Stimulated activated memory B cell treated with anti-CD40 and anti-IgM and Interleukin-4, amounts not matched to agents 10 μg/mL and 1 μg/mL and 100 μg/mL, for 72 hours (primary cell): ENCODE results near the gene DNAH6.
"Not testable (repeated sequence)": the region's sequence is repeated elsewhere in the genome, so short reads cannot be mapped to it uniquely, and the experiment has no call there.

Experiments
- ATAC-seq: fragments of 150-1000 bp; cut with Tn5 transposase; 2 replicates; pipeline ENCODE4 v1.10.0; 2021
- H3K27ac Mint-ChIP-seq: one replicate; pipeline ENCODE4 v1.8.0; 2022; ENCODE audit warnings: mild to moderate bottlenecking, mixed read lengths
- H3K27me3 Mint-ChIP-seq: one replicate; pipeline ENCODE4 v1.8.0; 2022; ENCODE audit warnings: mixed read lengths
- H3K36me3 Mint-ChIP-seq: one replicate; pipeline ENCODE4 v1.8.0; 2022; ENCODE audit warnings: mixed read lengths
- H3K4me1 Mint-ChIP-seq: one replicate; pipeline ENCODE4 v1.8.0; 2022; ENCODE audit warnings: mixed read lengths
- H3K4me3 Mint-ChIP-seq: one replicate; pipeline ENCODE4 v1.8.0; 2022; ENCODE audit warnings: mild to moderate bottlenecking, moderate library complexity, mixed read lengths
- H3K9me3 Mint-ChIP-seq: one replicate; pipeline ENCODE4 v1.8.0; 2022; ENCODE audit warnings: mixed read lengths

DNAH6 gene

GRCh38 chr2:84770280-84770679 lies 254.0 kb downstream of the DNAH6 start:
- no peak overlapping the region for H3K4me3 Mint-ChIP-seq
- H3K4me1 Mint-ChIP-seq, result no peaks in the 10 kb centered on the region
- ATAC-seq, result no peak
- no peaks in the 10 kb centered on the region for H3K27me3 Mint-ChIP-seq
- H3K9me3 Mint-ChIP-seq, result peaks cover 30% of the 10 kb centered on the region
- H3K36me3 Mint-ChIP-seq, result no peaks in the 10 kb centered on the region
- no peak overlapping the region for H3K27ac Mint-ChIP-seq

- H3K36me3 Mint-ChIP-seq, result no peaks in the 10 kb centered on the region
- H3K27me3 Mint-ChIP-seq, result no peaks in the 10 kb centered on the region
- no peak for ATAC-seq
- H3K9me3 Mint-ChIP-seq, result peaks cover 36% of the 10 kb centered on the region
- no peak overlapping the region for H3K4me3 Mint-ChIP-seq
- H3K27ac Mint-ChIP-seq, result no peak overlapping the region
- no peaks in the 10 kb centered on the region for H3K4me1 Mint-ChIP-seq
Observed at GRCh38 chr2:84771251-84771650, 255.0 kb downstream of the DNAH6 start.

GRCh38 chr2:84773562-84773961 lies 257.3 kb downstream of the DNAH6 start:
- ATAC-seq, H3K4me3 Mint-ChIP-seq, H3K36me3 Mint-ChIP-seq, H3K27me3 Mint-ChIP-seq, H3K4me1 Mint-ChIP-seq, H3K27ac Mint-ChIP-seq: not testable (repeated sequence)
- H3K9me3 Mint-ChIP-seq, result peaks cover 42% of the 10 kb centered on the region

GRCh38 chr2:84776011-84776410 lies 259.7 kb downstream of the DNAH6 start:
- Mint-ChIP-seq H3K36me3 (no peaks in the 10 kb centered on the region), H3K4me1 (peaks cover 15% of the 10 kb centered on the region), H3K27me3 (no peaks in the 10 kb centered on the region), H3K4me3 (no peak overlapping the region), H3K9me3 (peaks cover 41% of the 10 kb centered on the region), H3K27ac (no peak overlapping the region)
- ATAC-seq, result no peak

- H3K27ac Mint-ChIP-seq, result no peak overlapping the region
- peaks cover 28% of the 10 kb centered on the region for H3K4me1 Mint-ChIP-seq
- H3K9me3 Mint-ChIP-seq, result peaks cover 20% of the 10 kb centered on the region
- no peaks in the 10 kb centered on the region for H3K27me3 Mint-ChIP-seq
- no peaks in the 10 kb centered on the region for H3K36me3 Mint-ChIP-seq
- H3K4me3 Mint-ChIP-seq, result no peak overlapping the region
- no peak for ATAC-seq
Observed at GRCh38 chr2:84778911-84779690, 262.8 kb downstream of the DNAH6 start.

- H3K27ac Mint-ChIP-seq, result no peak overlapping the region
- no peak overlapping the region for H3K4me3 Mint-ChIP-seq
- H3K9me3 Mint-ChIP-seq, result peaks cover 14% of the 10 kb centered on the region
- no peaks in the 10 kb centered on the region for H3K36me3 Mint-ChIP-seq
- H3K27me3 Mint-ChIP-seq, result no peaks in the 10 kb centered on the region
- peaks cover 28% of the 10 kb centered on the region for H3K4me1 Mint-ChIP-seq
- ATAC-seq, result no peak
Observed at GRCh38 chr2:84779781-84780180, 263.5 kb downstream of the DNAH6 start.

GRCh38 chr2:84781942-84782716 lies 265.8 kb downstream of the DNAH6 start:
- Mint-ChIP-seq H3K27ac (peak overlapping the region; percentile 57), H3K9me3 (no peaks in the 10 kb centered on the region), H3K4me3 (no peak overlapping the region), H3K4me1 (peaks cover 28% of the 10 kb centered on the region), H3K27me3 (peaks cover 11% of the 10 kb centered on the region), H3K36me3 (no peaks in the 10 kb centered on the region)
- peak; percentile 96 for ATAC-seq

- no peaks in the 10 kb centered on the region for H3K9me3 Mint-ChIP-seq
- no peaks in the 10 kb centered on the region for H3K36me3 Mint-ChIP-seq
- no peak for ATAC-seq
- peak overlapping the region; percentile 57 for H3K27ac Mint-ChIP-seq
- H3K4me3 Mint-ChIP-seq, result no peak overlapping the region
- H3K27me3 Mint-ChIP-seq, result peaks cover 11% of the 10 kb centered on the region
- H3K4me1 Mint-ChIP-seq, result peaks cover 28% of the 10 kb centered on the region
Observed at GRCh38 chr2:84782717-84783442, 266.6 kb downstream of the DNAH6 start.

GRCh38 chr2:84785950-84786349 lies 269.7 kb downstream of the DNAH6 start:
- H3K36me3 Mint-ChIP-seq, result no peaks in the 10 kb centered on the region
- H3K27me3 Mint-ChIP-seq, result peaks cover 11% of the 10 kb centered on the region
- H3K4me1 Mint-ChIP-seq, result peaks cover 13% of the 10 kb centered on the region
- H3K27ac Mint-ChIP-seq, result no peak overlapping the region
- no peaks in the 10 kb centered on the region for H3K9me3 Mint-ChIP-seq
- no peak overlapping the region for H3K4me3 Mint-ChIP-seq
- no peak for ATAC-seq

- no peaks in the 10 kb centered on the region for H3K36me3 Mint-ChIP-seq
- no peak overlapping the region for H3K4me3 Mint-ChIP-seq
- H3K4me1 Mint-ChIP-seq, result peaks cover 13% of the 10 kb centered on the region
- ATAC-seq, result no peak
- H3K27me3 Mint-ChIP-seq, result peaks cover 11% of the 10 kb centered on the region
- no peak overlapping the region for H3K27ac Mint-ChIP-seq
- no peaks in the 10 kb centered on the region for H3K9me3 Mint-ChIP-seq
Observed at GRCh38 chr2:84786601-84787000, 270.3 kb downstream of the DNAH6 start.

- no peak for ATAC-seq
- H3K36me3 Mint-ChIP-seq, result no peaks in the 10 kb centered on the region
- no peak overlapping the region for H3K4me3 Mint-ChIP-seq
- peaks cover 2% of the 10 kb centered on the region for H3K4me1 Mint-ChIP-seq
- peaks cover 11% of the 10 kb centered on the region for H3K27me3 Mint-ChIP-seq
- peaks cover 3% of the 10 kb centered on the region for H3K9me3 Mint-ChIP-seq
- no peak overlapping the region for H3K27ac Mint-ChIP-seq
Observed at GRCh38 chr2:84788027-84788426, 271.7 kb downstream of the DNAH6 start.

- no peaks in the 10 kb centered on the region for H3K4me1 Mint-ChIP-seq
- H3K36me3 Mint-ChIP-seq, result no peaks in the 10 kb centered on the region
- no peak for ATAC-seq
- H3K9me3 Mint-ChIP-seq, result peaks cover 3% of the 10 kb centered on the region
- H3K27ac Mint-ChIP-seq, result no peak overlapping the region
- no peak overlapping the region for H3K4me3 Mint-ChIP-seq
- peaks cover 11% of the 10 kb centered on the region for H3K27me3 Mint-ChIP-seq
Observed at GRCh38 chr2:84788498-84788897, 272.2 kb downstream of the DNAH6 start.

GRCh38 chr2:84792856-84793522 lies 276.7 kb downstream of the DNAH6 start:
- Mint-ChIP-seq H3K4me1 (no peaks in the 10 kb centered on the region), H3K4me3 (no peak overlapping the region), H3K27me3 (no peaks in the 10 kb centered on the region), H3K9me3 (peaks cover 3% of the 10 kb centered on the region), H3K27ac (no peak overlapping the region), H3K36me3 (no peaks in the 10 kb centered on the region)
- ATAC-seq, result no peak

- no peak overlapping the region for H3K27ac Mint-ChIP-seq
- H3K36me3 Mint-ChIP-seq, result no peaks in the 10 kb centered on the region
- no peaks in the 10 kb centered on the region for H3K27me3 Mint-ChIP-seq
- H3K4me3 Mint-ChIP-seq, result no peak overlapping the region
- H3K9me3 Mint-ChIP-seq, result peaks cover 3% of the 10 kb centered on the region
- no peak for ATAC-seq
- H3K4me1 Mint-ChIP-seq, result no peaks in the 10 kb centered on the region
Observed at GRCh38 chr2:84793641-84794040, 277.3 kb downstream of the DNAH6 start.

GRCh38 chr2:84796798-84797197 lies 280.5 kb downstream of the DNAH6 start:
- no peaks in the 10 kb centered on the region for H3K36me3 Mint-ChIP-seq
- no peak overlapping the region for H3K27ac Mint-ChIP-seq
- peaks cover 3% of the 10 kb centered on the region for H3K9me3 Mint-ChIP-seq
- no peak for ATAC-seq
- H3K27me3 Mint-ChIP-seq, result no peaks in the 10 kb centered on the region
- H3K4me1 Mint-ChIP-seq, result peaks cover 9% of the 10 kb centered on the region
- no peak overlapping the region for H3K4me3 Mint-ChIP-seq
